K562 (cell line): Measurements from ENCODE around the gene TRAF3IP1. TPM values are rescaled to one million over a fixed set of nuclear protein-coding genes. Genes with fewer than 3 reads are reported as not detected.

ENCODE experiments used
- ATF1 ChIP-seq, 2 experiments: fragments of 450-650 bp in 1 of 2; IDR thresholded peaks; 2 replicates each; pipeline ENCODE4 v1.6.1; 2016; ENCODE audit warnings: missing compliant biosample characterization in 1 of 2, missing genetic modification characterization in 1 of 2
- CCNT2 ChIP-seq: IDR thresholded peaks from 2 replicates; pipeline ENCODE4 v1.6.1; 2011; ENCODE audit warnings: borderline replicate concordance, low read depth, mild to moderate bottlenecking, moderate library complexity, mixed read lengths, low read length; ENCODE audit not compliant: insufficient read length; ENCODE audit errors: extremely low read depth
- NCOR1 ChIP-seq: fragments of 450-650 bp; IDR thresholded peaks from 2 replicates; pipeline ENCODE4 v1.6.1; 2016; ENCODE audit warnings: mild to moderate bottlenecking, moderate library complexity
- NELFE ChIP-seq: IDR thresholded peaks from 2 replicates; pipeline ENCODE4 v1.6.1; 2011; ENCODE audit warnings: mild to moderate bottlenecking; ENCODE audit not compliant: insufficient read depth, insufficient read length
- ZEB2 ChIP-seq: fragments of 450-650 bp; IDR thresholded peaks from 2 replicates; pipeline ENCODE4 v1.6.1; 2016
- ZNF830 ChIP-seq: fragments of 250-450 bp; sonication (Bioruptor Pico); IDR thresholded peaks from 2 replicates; pipeline ENCODE4 v1.5.0; 2021; ENCODE audit warnings: mild to moderate bottlenecking
- polyA plus RNA-seq, 8 experiments: library from polyadenylated mRNA; depleted of rRNA in 4 of 8; stranded (reverse) in 5 of 8; unstranded in 3 of 8; fragments of >200 nt; fragmentation: Nextera tagmentation in 2 of 8; fragmentation: Illumina TruSeq in 1 of 8; extraction: Ambion mirVana in 2 of 8; extraction: Trizol in 1 of 8; gene quantifications; 2 replicates each; pipeline versions ENCODE4 v1.2.1 to v1.2.3, GENCODE V29; 2011 to 2014; ENCODE audit warnings: inconsistent platforms in 1 of 8, missing spikeins in 1 of 8
- total RNA-seq, 7 experiments: library from RNA; depleted of rRNA in 6 of 7; stranded (reverse); fragments of >200 nt in 6 of 7; fragmentation: Illumina TruSeq in 2 of 7; extraction: Trizol in 2 of 7; gene quantifications; 2 replicates each; pipeline versions ENCODE4 v1.2.1 to v1.2.3, GENCODE V29; 2011 to 2021; ENCODE audit warnings: low replicate concordance in 1 of 7
- TF ChIP-seq, protein P1 (sequence below), 3 experiments: IDR thresholded peaks in 2 of 3; conservative IDR thresholded peaks in 1 of 3; 2 replicates each; pipeline ENCODE4 v1.5.1; 2011 to 2012; ENCODE audit warnings: low read length in 3 of 3, mild to moderate bottlenecking in 3 of 3, control low read depth in 2 of 3, improper control_type of control experiment in 1 of 3, inconsistent platforms in 1 of 3, low read depth in 1 of 3, mixed read lengths in 1 of 3, moderate library complexity in 1 of 3; ENCODE audit not compliant: insufficient read depth in 2 of 3
- TF ChIP-seq, protein P2 (sequence below): fragments of 450-650 bp; formaldehyde crosslinking; conservative IDR thresholded peaks from 2 replicates; pipeline ENCODE4 v1.4.0; 2022; ENCODE audit warnings: mild to moderate bottlenecking, missing genetic modification characterization
- TF ChIP-seq, protein P3 (sequence below): fragments of 250-450 bp; sonication (Bioruptor Pico); IDR thresholded peaks from 2 replicates; pipeline ENCODE4 v1.4.0; 2020; ENCODE audit warnings: mild to moderate bottlenecking, moderate library complexity
- TF ChIP-seq, protein P4 (sequence below), 2 experiments: fragments of 150-350 bp in 1 of 2; IDR thresholded peaks; 2 replicates each; pipeline ENCODE4 v1.6.1; 2012 to 2016; ENCODE audit warnings: low read depth in 2 of 2, low read length in 2 of 2, mild to moderate bottlenecking in 1 of 2, moderate library complexity in 1 of 2
- TF ChIP-seq, protein P5 (sequence below): sonication (generic); formaldehyde crosslinking; IDR thresholded peaks from 2 replicates; pipeline ENCODE4 v1.9.0; 2022; ENCODE audit warnings: mild to moderate bottlenecking, missing genetic modification reagents

Gene TRAF3IP1
- total and polyA plus RNA-seq, 9 of the 15 experiments (the other 6 are each of a cell fraction or from before 2014, with no cell fraction given): 1.3 to 7.4 (median 3.4) TPM

DNA sequence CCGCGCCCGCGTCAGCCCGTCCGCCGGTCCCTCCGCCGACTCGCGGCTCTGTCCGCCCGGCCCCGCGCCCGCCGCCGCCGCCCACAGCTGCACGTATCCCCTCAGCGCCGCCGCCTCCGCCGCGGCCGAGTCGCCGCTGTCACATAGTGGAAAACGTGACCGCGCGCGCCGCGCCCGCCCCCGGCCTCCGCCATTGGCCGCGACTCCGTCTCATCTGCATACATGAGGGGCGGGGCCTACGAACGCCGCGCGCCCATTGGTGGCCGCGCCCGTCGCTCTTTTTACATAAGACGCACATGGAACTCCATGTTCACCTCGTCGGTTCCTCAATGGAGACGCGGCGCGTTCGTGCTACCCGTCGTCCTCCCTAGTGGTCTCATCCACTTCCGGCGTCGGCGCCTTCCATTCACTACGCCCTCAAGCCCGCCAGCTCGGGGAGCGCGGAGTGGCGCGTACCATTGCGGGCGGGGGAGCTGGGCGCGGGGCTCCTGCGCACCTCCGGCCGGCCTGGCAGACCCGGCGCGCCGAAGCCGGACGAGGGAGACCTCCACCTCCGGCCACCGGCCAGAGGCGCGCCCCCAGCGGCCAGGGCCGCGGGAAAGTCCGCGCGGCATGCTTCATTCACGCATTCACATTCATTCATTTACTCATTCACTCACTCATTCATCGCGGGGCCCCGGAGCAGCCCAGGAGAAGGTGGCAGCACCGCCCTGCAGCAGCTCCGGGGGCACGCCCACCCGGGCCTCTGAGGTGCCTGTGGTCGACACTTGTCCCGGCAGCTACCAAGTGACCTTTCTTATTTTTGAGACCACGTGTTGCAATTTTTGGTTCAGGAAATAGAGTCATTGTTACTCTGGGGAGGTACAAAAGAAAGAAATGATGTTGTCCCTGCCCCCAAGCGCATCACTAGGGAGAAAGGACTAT is 31.4 kb upstream of the TRAF3IP1 start (continued):
- TF ChIP-seq, protein P1, sequence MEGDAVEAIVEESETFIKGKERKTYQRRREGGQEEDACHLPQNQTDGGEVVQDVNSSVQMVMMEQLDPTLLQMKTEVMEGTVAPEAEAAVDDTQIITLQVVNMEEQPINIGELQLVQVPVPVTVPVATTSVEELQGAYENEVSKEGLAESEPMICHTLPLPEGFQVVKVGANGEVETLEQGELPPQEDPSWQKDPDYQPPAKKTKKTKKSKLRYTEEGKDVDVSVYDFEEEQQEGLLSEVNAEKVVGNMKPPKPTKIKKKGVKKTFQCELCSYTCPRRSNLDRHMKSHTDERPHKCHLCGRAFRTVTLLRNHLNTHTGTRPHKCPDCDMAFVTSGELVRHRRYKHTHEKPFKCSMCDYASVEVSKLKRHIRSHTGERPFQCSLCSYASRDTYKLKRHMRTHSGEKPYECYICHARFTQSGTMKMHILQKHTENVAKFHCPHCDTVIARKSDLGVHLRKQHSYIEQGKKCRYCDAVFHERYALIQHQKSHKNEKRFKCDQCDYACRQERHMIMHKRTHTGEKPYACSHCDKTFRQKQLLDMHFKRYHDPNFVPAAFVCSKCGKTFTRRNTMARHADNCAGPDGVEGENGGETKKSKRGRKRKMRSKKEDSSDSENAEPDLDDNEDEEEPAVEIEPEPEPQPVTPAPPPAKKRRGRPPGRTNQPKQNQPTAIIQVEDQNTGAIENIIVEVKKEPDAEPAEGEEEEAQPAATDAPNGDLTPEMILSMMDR (IDR thresholded peaks at IDR 0.05 in 2 of 3, conservative IDR thresholded peaks at IDR 0.05 in 1 of 3; ENCODE audit: insufficient read depth in 2 of 3, low read depth in 1 of 3, low read length in 3 of 3): peak in 2 of 3 experiments; percentile 5 to 37; a peak in 1 of 6 replicates
- TF ChIP-seq CCNT2 (peak; percentile 49), ATF1 (CRISPR knock-in tag; IDR thresholded peaks at IDR 0.05) (no peak), ATF1 (tag; IDR thresholded peaks at IDR 0.05) (peak; percentile 92), ZNF830 (no peak), NELFE (no peak), NCOR1 (no peak), ZEB2 (no peak)
- TF ChIP-seq, protein P2, sequence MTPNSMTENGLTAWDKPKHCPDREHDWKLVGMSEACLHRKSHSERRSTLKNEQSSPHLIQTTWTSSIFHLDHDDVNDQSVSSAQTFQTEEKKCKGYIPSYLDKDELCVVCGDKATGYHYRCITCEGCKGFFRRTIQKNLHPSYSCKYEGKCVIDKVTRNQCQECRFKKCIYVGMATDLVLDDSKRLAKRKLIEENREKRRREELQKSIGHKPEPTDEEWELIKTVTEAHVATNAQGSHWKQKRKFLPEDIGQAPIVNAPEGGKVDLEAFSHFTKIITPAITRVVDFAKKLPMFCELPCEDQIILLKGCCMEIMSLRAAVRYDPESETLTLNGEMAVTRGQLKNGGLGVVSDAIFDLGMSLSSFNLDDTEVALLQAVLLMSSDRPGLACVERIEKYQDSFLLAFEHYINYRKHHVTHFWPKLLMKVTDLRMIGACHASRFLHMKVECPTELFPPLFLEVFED (CRISPR knock-in tag): no peak
- TF ChIP-seq, protein P3, sequence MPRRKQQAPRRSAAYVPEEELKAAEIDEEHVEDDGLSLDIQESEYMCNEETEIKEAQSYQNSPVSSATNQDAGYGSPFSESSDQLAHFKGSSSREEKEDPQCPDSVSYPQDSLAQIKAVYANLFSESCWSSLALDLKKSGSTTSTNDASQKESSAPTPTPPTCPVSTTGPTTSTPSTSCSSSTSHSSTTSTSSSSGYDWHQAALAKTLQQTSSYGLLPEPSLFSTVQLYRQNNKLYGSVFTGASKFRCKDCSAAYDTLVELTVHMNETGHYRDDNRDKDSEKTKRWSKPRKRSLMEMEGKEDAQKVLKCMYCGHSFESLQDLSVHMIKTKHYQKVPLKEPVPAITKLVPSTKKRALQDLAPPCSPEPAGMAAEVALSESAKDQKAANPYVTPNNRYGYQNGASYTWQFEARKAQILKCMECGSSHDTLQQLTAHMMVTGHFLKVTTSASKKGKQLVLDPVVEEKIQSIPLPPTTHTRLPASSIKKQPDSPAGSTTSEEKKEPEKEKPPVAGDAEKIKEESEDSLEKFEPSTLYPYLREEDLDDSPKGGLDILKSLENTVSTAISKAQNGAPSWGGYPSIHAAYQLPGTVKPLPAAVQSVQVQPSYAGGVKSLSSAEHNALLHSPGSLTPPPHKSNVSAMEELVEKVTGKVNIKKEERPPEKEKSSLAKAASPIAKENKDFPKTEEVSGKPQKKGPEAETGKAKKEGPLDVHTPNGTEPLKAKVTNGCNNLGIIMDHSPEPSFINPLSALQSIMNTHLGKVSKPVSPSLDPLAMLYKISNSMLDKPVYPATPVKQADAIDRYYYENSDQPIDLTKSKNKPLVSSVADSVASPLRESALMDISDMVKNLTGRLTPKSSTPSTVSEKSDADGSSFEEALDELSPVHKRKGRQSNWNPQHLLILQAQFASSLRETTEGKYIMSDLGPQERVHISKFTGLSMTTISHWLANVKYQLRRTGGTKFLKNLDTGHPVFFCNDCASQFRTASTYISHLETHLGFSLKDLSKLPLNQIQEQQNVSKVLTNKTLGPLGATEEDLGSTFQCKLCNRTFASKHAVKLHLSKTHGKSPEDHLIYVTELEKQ: no peak
- TF ChIP-seq, protein P4, sequence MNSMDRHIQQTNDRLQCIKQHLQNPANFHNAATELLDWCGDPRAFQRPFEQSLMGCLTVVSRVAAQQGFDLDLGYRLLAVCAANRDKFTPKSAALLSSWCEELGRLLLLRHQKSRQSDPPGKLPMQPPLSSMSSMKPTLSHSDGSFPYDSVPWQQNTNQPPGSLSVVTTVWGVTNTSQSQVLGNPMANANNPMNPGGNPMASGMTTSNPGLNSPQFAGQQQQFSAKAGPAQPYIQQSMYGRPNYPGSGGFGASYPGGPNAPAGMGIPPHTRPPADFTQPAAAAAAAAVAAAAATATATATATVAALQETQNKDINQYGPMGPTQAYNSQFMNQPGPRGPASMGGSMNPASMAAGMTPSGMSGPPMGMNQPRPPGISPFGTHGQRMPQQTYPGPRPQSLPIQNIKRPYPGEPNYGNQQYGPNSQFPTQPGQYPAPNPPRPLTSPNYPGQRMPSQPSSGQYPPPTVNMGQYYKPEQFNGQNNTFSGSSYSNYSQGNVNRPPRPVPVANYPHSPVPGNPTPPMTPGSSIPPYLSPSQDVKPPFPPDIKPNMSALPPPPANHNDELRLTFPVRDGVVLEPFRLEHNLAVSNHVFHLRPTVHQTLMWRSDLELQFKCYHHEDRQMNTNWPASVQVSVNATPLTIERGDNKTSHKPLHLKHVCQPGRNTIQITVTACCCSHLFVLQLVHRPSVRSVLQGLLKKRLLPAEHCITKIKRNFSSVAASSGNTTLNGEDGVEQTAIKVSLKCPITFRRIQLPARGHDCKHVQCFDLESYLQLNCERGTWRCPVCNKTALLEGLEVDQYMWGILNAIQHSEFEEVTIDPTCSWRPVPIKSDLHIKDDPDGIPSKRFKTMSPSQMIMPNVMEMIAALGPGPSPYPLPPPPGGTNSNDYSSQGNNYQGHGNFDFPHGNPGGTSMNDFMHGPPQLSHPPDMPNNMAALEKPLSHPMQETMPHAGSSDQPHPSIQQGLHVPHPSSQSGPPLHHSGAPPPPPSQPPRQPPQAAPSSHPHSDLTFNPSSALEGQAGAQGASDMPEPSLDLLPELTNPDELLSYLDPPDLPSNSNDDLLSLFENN (IDR thresholded peaks at IDR 0.05; ENCODE audit: low read depth in 2 of 2, low read length in 2 of 2): no peak
- TF ChIP-seq, protein P5, sequence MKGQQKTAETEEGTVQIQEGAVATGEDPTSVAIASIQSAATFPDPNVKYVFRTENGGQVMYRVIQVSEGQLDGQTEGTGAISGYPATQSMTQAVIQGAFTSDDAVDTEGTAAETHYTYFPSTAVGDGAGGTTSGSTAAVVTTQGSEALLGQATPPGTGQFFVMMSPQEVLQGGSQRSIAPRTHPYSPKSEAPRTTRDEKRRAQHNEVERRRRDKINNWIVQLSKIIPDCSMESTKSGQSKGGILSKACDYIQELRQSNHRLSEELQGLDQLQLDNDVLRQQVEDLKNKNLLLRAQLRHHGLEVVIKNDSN (CRISPR knock-in tag): peak; percentile 13; the same call in 1 of the 2 replicates
